Spleen (tissue), 7 donors: ENCODE results near the gene MYO1A.

Experiments
- POLR2A ChIP-seq, 3 donors: fragments of 450-650 bp; IDR thresholded peaks; one replicate each; pipeline ENCODE4 v1.5.1; 2017; ENCODE audit warnings: antibody characterized with exemption in 3 of 3, mild to moderate bottlenecking in 1 of 3
- POLR2AphosphoS5 ChIP-seq, 3 donors: sonication (generic); formaldehyde crosslinking; IDR thresholded peaks; one replicate each; pipeline ENCODE4 v1.5.1; 2017; ENCODE audit warnings: antibody characterized with exemption in 3 of 3
- TF ChIP-seq, protein P1 (sequence below), 11 experiments: fragments of 200-600 bp in 7 of 11; fragments of 450-650 bp in 4 of 11; sonication (generic) in 4 of 11; IDR thresholded peaks in 8 of 11; conservative IDR thresholded peaks in 3 of 11; 1 replicate in 7 of 11; 2 replicates in 4 of 11; pipeline versions ENCODE4 v1.4.0 to v1.8.0; 2016 to 2021; ENCODE audit warnings: antibody characterized with exemption in 11 of 11, inconsistent platforms in 4 of 11, mild to moderate bottlenecking in 1 of 11
- donor health status: DM: no; HTN: no; CAD: no; lungs with moderate emphysema.
- donor health status: DM: no; HTN: no; CAD: no.
- donor health status: DM: no; HTN: no; CAD: no.

DNA sequence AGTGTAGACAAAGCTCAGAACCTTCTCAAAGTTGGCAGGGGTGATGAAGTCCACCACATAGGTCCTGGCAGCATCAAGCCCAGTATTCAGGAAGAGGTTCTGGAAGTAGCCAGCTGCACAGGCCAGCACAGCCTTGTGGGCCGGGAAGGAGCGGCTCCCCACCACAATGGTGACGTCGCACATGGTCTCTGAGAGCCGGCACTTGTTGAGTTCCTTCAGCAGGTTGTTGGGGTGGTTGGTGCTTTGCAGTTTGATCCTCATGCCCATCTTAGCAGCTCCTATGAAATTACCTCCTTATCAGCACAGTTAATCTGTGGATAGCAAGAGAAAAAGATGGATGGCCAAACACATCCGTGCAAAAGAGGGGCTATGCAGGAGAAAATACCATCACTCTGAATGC, 45.3 kb downstream of the MYO1A start:
- TF ChIP-seq, protein P1, sequence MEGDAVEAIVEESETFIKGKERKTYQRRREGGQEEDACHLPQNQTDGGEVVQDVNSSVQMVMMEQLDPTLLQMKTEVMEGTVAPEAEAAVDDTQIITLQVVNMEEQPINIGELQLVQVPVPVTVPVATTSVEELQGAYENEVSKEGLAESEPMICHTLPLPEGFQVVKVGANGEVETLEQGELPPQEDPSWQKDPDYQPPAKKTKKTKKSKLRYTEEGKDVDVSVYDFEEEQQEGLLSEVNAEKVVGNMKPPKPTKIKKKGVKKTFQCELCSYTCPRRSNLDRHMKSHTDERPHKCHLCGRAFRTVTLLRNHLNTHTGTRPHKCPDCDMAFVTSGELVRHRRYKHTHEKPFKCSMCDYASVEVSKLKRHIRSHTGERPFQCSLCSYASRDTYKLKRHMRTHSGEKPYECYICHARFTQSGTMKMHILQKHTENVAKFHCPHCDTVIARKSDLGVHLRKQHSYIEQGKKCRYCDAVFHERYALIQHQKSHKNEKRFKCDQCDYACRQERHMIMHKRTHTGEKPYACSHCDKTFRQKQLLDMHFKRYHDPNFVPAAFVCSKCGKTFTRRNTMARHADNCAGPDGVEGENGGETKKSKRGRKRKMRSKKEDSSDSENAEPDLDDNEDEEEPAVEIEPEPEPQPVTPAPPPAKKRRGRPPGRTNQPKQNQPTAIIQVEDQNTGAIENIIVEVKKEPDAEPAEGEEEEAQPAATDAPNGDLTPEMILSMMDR (IDR thresholded peaks at IDR 0.05 in 8 of 11, conservative IDR thresholded peaks at IDR 0.05 in 3 of 11): no peak
- TF ChIP-seq POLR2AphosphoS5 (IDR thresholded peaks at IDR 0.05) (no peak), POLR2A (IDR thresholded peaks at IDR 0.05) (no peak)
